ENCODE measurements around the gene GAL. TPM values are rescaled to one million over a fixed set of nuclear protein-coding genes. Genes with fewer than 3 reads are reported as not detected.

Gene GAL
- total RNA-seq, 1 donor from 2014 or later = 0.38 TPM

DNA sequence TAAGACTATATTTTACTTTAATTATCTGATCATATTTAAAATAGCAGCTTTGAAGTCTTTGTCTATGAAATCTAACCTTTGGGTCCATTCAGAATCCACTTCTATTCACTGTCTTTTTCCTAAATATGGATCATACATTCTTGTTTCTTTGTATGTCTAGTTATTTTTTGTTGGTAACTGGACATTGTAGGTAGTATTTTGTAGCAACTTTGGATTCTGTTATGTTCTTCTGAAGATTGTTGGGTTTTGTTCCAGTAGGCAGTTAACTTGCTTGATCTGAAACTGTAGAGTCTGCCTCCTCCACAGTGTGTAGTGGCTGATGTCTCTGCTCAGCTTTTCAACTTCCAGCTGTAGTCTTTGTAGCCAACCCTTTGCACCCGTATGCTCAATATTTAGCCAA lies 37.5 kb upstream of the GAL start:
- TF ChIP-seq, protein P1, sequence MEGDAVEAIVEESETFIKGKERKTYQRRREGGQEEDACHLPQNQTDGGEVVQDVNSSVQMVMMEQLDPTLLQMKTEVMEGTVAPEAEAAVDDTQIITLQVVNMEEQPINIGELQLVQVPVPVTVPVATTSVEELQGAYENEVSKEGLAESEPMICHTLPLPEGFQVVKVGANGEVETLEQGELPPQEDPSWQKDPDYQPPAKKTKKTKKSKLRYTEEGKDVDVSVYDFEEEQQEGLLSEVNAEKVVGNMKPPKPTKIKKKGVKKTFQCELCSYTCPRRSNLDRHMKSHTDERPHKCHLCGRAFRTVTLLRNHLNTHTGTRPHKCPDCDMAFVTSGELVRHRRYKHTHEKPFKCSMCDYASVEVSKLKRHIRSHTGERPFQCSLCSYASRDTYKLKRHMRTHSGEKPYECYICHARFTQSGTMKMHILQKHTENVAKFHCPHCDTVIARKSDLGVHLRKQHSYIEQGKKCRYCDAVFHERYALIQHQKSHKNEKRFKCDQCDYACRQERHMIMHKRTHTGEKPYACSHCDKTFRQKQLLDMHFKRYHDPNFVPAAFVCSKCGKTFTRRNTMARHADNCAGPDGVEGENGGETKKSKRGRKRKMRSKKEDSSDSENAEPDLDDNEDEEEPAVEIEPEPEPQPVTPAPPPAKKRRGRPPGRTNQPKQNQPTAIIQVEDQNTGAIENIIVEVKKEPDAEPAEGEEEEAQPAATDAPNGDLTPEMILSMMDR (IDR thresholded peaks at IDR 0.05; ENCODE audit: unreplicated experiment) = no peak
- Mint-ChIP-seq H3K27me3 (ENCODE audit: low read depth) (peaks cover 2% of the 10 kb centered on the region), H3K4me3 (no peak overlapping the region)

DNA sequence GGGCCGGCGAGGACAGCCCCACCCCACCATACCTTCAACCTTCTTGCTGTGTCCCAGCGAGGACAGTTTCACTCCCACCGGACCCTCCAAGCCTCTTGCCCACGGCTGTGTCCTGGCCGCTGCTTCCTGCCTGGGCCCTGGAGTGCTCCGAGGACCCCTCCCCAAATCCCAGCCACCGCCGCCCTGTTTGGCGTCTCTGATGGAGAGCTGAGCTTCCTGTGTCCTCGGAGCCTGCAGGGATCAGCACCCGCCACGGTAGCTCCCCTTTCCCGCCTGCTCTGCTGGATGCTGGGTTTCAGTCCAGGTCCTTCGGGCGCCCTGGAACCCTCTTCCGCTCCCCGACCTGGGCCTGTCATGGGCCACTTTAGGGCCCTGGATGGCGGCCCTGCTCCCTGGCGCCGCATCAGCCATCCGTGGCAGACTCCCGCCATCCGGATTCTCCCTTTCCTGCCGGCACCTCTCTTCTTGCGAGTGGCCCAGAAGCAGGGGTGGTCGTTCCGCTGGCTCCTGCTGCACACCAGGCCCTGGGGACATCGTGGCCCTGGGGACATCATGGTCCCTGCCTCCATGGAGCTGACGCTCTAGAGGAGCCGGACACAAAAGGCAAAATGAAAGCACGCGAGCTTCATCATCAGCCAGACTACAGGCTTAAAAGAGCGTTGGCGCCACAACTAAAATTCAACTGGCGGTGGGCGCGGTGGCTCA lies 34.3 kb upstream of the GAL start:
- Mint-ChIP-seq H3K27ac (no peak overlapping the region), H3K36me3 (peaks cover 4% of the 10 kb centered on the region), H3K27me3 (ENCODE audit: low read depth) (no peaks in the 10 kb centered on the region), H3K4me1 (peaks cover 7% of the 10 kb centered on the region), H3K4me3 (no peak overlapping the region), H3K9me3 (peaks cover 18% of the 10 kb centered on the region)
- no peak for DNase-seq (ENCODE audit: low spot score in 2 of 2, unreplicated experiment in 2 of 2)
- TF ChIP-seq, protein P1 (IDR thresholded peaks at IDR 0.05; ENCODE audit: unreplicated experiment) = no peak

More for the DNA sequence above, 37.5 kb upstream of the GAL start:
- peaks cover 25% of the 10 kb centered on the region for H3K9me3 Mint-ChIP-seq
- H3K4me1 Mint-ChIP-seq = peaks cover 5% of the 10 kb centered on the region
- no peak for DNase-seq (ENCODE audit: low spot score in 2 of 2, unreplicated experiment in 2 of 2)
- no peak overlapping the region for H3K27ac Mint-ChIP-seq
- H3K36me3 Mint-ChIP-seq = peaks cover 4% of the 10 kb centered on the region

DNA sequence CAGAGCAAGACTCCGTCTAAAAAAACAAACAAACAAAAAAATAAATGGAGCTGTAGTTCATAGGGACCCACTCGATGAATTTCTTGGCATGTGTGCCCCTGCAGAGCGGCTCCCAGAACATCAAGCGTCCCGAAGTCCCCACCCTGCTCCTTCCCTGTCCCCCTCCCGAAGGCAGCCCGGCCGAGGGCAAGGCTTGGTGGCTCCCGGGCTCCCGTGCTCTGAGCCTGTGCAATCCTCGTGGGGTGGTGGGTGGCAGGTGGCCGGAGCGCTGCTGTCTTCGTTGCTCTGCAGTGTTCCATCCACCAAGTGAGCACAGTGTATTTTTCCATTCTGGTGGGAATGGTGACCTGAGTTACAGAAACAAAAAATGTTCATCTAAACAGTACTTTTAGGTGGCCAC lies 33.5 kb upstream of the GAL start:
- TF ChIP-seq, protein P1 (IDR thresholded peaks at IDR 0.05; ENCODE audit: unreplicated experiment) = no peak
- DNase-seq (ENCODE audit: low spot score in 2 of 2, unreplicated experiment in 2 of 2) = no peak
- H3K27ac Mint-ChIP-seq = no peak overlapping the region
- peaks cover 7% of the 10 kb centered on the region for H3K4me1 Mint-ChIP-seq
- H3K36me3 Mint-ChIP-seq = peaks cover 4% of the 10 kb centered on the region
- no peaks in the 10 kb centered on the region for H3K27me3 Mint-ChIP-seq (ENCODE audit: low read depth)
- H3K9me3 Mint-ChIP-seq = peaks cover 25% of the 10 kb centered on the region
- H3K4me3 Mint-ChIP-seq = no peak overlapping the region

DNA sequence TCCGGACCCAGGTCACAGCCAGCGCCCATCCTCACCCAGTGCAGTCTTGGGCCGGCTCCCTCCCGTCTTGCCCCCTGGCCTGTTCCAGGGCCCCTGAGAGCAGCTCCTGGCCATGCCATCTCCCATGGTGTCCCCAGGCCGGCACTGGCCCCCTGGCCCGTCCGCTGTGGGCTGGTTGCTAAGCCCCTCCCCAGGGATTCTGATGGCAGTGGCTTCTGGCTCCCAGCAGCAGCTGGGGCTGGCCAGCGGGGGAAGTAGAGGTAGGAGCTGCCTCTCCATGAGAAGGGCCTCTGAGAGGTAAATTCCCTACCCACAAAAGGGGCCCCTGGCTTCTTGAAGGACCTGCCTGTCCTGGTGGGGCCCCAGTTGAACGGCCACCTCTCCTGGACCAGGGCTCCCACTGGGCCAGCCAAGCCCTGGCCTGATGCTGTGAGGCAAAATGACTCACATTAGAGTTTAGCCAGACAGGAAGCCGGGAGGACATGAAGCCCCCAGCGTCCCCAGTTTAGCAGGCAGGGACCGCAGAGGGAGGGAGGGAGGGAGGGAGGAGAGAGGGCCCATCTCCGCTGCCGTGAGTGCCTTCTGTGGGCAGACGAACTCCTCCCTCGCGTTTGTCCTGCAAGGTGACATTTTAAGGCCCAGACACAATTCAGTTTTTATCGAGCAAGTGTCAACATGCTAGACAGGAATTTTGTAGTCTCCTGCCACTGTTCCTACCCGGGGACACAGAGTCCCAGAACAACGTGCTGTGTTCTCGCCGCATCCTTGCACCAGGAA lies 32.9 kb upstream of the GAL start:
- H3K27me3 Mint-ChIP-seq (ENCODE audit: low read depth) = no peaks in the 10 kb centered on the region
- peaks cover 7% of the 10 kb centered on the region for H3K4me1 Mint-ChIP-seq
- no peak overlapping the region for H3K4me3 Mint-ChIP-seq
- TF ChIP-seq, protein P1 (IDR thresholded peaks at IDR 0.05; ENCODE audit: unreplicated experiment) = no peak
- peaks cover 4% of the 10 kb centered on the region for H3K36me3 Mint-ChIP-seq
- H3K9me3 Mint-ChIP-seq = peaks cover 22% of the 10 kb centered on the region
- no peak for DNase-seq (ENCODE audit: low spot score in 2 of 2, unreplicated experiment in 2 of 2)
- H3K27ac Mint-ChIP-seq = no peak overlapping the region

DNA sequence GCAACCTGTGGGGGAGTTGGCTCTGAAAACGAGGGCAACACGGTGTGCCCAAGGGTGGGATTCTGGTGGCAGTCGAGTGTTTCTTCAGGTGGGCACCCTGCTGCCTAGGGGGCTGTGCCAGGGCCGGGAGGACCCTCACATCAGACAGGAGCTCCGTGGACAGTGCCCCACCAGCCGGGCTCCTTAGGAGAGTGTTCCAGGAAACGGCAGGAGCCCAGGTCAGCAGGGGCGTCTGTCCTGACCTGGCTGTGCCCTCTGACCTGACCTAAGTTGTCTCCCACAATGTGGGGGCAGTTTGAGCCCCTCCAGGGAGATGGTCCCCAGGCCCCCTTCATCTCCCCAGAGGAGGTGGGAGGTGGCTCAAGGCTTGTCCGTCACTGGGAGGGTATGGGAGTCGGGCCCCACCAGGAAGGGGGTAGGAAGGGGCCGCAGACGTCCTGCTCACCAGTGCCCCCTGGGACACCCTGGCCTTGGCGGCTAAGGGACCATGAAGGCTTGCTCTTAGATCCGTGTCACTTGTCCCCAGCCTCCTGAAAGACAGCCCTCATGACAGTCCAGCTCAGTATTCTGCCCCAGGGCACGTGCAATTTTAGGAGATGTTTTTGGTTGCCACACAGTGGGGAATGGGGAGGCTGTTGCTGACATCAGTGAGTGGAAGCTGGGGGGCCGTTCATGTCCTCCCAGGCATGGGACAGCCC lies 32.2 kb upstream of the GAL start:
- Mint-ChIP-seq H3K4me3 (no peak overlapping the region), H3K9me3 (peaks cover 16% of the 10 kb centered on the region), H3K27ac (no peak overlapping the region), H3K36me3 (peaks cover 4% of the 10 kb centered on the region), H3K27me3 (ENCODE audit: low read depth) (no peaks in the 10 kb centered on the region), H3K4me1 (peaks cover 7% of the 10 kb centered on the region)
- TF ChIP-seq, protein P1 (IDR thresholded peaks at IDR 0.05; ENCODE audit: unreplicated experiment) = no peak
- no peak for DNase-seq (ENCODE audit: low spot score in 2 of 2, unreplicated experiment in 2 of 2)

Data from mesothelial cell of epicardium (in vitro differentiated cells).